ENCODE results near the gene B4GALNT4. TPM values are rescaled to one million over a fixed set of nuclear protein-coding genes. Genes with fewer than 3 reads are reported as not detected.

B4GALNT4 gene
- total and polyA plus RNA-seq, 2 of the 4 experiments (the other 2 are of a cell fraction): 5.2 to 38.6 TPM

DNA sequence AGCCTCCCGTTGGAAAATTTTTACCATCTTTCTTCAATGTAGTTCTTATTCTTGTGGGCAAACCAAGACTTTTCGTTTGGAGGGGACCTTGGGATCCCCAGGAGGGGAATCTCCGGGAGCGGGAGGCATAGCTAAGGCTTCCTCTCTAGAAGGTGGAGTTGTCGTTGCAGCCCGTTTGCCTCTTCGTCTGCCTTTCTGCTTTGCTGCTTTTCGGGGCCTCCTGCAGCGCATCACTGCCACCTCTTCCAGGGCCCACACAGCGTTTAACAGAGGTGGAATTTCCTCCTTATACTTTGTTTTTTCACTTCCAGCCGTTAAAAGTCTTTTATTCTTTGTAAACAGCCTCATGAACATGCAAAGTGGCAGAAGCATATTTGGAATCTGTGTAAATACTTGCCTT is 45.1 kb upstream of the B4GALNT4 start:
- no TSS peak for BruUV-seq (replicated peaks)
- no peaks in the 10 kb centered on the region for H3K9me1 ChIP-seq (ENCODE audit: insufficient read depth, low read length)
- H2AK9ac ChIP-seq (replicated peaks; ENCODE audit: low read depth, low read length, poor library complexity): no peak overlapping the region
- no peak overlapping the region for H3K4ac ChIP-seq (ENCODE audit: low read depth, low read length)
- H3K56ac ChIP-seq (ENCODE audit: extremely low read depth, insufficient read depth, low read length): no peak overlapping the region
- no peak overlapping the region for H2BK5ac ChIP-seq (ENCODE audit: low read depth, low read length, poor library complexity, severe bottlenecking)
- no peak overlapping the region for H2BK15ac ChIP-seq (ENCODE audit: low read depth, low read length)
- H2BK120ac ChIP-seq (ENCODE audit: low read depth, low read length): no peak overlapping the region
- dilution Hi-C loops (cut with HindIII; ENCODE audit: low sequenced_read_pairs, unreplicated experiment): no loop called here
- H3K18ac ChIP-seq (ENCODE audit: low read depth, low read length): no peak overlapping the region; the same call in 1 of the 2 replicates
- H3K9me3 ChIP-seq (ENCODE audit: control insufficient read depth, insufficient read depth, low read length): no peaks in the 10 kb centered on the region
- peaks cover 0 to 7% of the 10 kb centered on the region in 2 experiments; a peak in 1 of 4 replicates for H3K79me1 ChIP-seq (ENCODE audit: low read depth in 1 of 2, low read length in 2 of 2)
- H3K36me3 ChIP-seq (ENCODE audit: control insufficient read depth, insufficient read depth, low read length): peaks cover 3% of the 10 kb centered on the region; the same call in 1 of the 2 replicates
- no peak overlapping the region for H3K9ac ChIP-seq (ENCODE audit: low read depth, low read length)
- H4K91ac ChIP-seq (ENCODE audit: insufficient read depth, low read depth, low read length): 0 out of 2 replicates have a peak overlapping the region, but pooled peaks have one; percentile 14
- H3K27me3 ChIP-seq (ENCODE audit: control insufficient read depth, insufficient read depth, low read length): no peaks in the 10 kb centered on the region
- peak overlapping the region in 1 of 2 experiments; percentile 41; a peak in 2 of 4 replicates for H4K8ac ChIP-seq (ENCODE audit: low read depth in 2 of 2, low read length in 2 of 2)
- H3K14ac ChIP-seq (replicated peaks; ENCODE audit: low read depth, low read length): peak overlapping the region; percentile 42; the same call in 1 of the 2 replicates
- H3K4me3 ChIP-seq (ENCODE audit: insufficient read depth, low read depth, low read length): no peak overlapping the region
- H2AFZ ChIP-seq (replicated peaks; ENCODE audit: low read length, poor library complexity): peak overlapping the region; percentile 19
- H3K4me1 ChIP-seq (ENCODE audit: control insufficient read depth, insufficient read depth, low read length): peaks cover 16% of the 10 kb centered on the region
- CTCF ChIA-PET: interaction anchor here (1.0 kb wide), 1 partner anchor 12 kb away, joined by 3 read pairs; no protein-coding TSS in a partner anchor
- peak overlapping the region; percentile 12; the same call in 1 of the 2 replicates for H3K27ac ChIP-seq (ENCODE audit: insufficient read depth, low read length)
- peak overlapping the region; percentile 40 for H4K5ac ChIP-seq (ENCODE audit: low read depth, low read length)
- in situ Hi-C loops (cut with MboI; ENCODE audit: low sequenced_read_pairs): no loop called here
- DNase-seq: no peak
- H3K23ac ChIP-seq (ENCODE audit: low read depth, low read length): no peak overlapping the region
- POLR2A ChIA-PET (ENCODE audit: unreplicated experiment): no interaction called here
- no peak overlapping the region; the same call in 1 of the 2 replicates for H3K4me2 ChIP-seq (ENCODE audit: low read depth, low read length)
- intact Hi-C loops (cut with micrococcal nuclease): no loop called here
- no peak overlapping the region for H2AK5ac ChIP-seq (ENCODE audit: low read depth, low read length)
- TF ChIP-seq CEBPB (IDR thresholded peaks at IDR 0.05; ENCODE audit: low read depth, low read length) (no peak), MAZ (IDR thresholded peaks at IDR 0.05; ENCODE audit: borderline replicate concordance, low read depth, low read length) (no peak), RFX5 (IDR thresholded peaks at IDR 0.05; ENCODE audit: low read depth, low read length) (no peak), MXI1 (IDR thresholded peaks at IDR 0.05; ENCODE audit: borderline replicate concordance, low read depth, low read length) (no peak)
- TF ChIP-seq, protein P1, sequence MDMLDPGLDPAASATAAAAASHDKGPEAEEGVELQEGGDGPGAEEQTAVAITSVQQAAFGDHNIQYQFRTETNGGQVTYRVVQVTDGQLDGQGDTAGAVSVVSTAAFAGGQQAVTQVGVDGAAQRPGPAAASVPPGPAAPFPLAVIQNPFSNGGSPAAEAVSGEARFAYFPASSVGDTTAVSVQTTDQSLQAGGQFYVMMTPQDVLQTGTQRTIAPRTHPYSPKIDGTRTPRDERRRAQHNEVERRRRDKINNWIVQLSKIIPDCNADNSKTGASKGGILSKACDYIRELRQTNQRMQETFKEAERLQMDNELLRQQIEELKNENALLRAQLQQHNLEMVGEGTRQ (IDR thresholded peaks at IDR 0.05; ENCODE audit: low read depth, low read length): no peak
- TF ChIP-seq, protein P2, sequence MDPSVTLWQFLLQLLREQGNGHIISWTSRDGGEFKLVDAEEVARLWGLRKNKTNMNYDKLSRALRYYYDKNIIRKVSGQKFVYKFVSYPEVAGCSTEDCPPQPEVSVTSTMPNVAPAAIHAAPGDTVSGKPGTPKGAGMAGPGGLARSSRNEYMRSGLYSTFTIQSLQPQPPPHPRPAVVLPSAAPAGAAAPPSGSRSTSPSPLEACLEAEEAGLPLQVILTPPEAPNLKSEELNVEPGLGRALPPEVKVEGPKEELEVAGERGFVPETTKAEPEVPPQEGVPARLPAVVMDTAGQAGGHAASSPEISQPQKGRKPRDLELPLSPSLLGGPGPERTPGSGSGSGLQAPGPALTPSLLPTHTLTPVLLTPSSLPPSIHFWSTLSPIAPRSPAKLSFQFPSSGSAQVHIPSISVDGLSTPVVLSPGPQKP (IDR thresholded peaks at IDR 0.05; ENCODE audit: borderline replicate concordance, low read depth, low read length): no peak
- H4K20me1 ChIP-seq (ENCODE audit: insufficient read depth, low read length): 0 out of 2 replicates have a peak, but pooled peaks cover 7% of the 10 kb centered on the region
- WGBS, 2 experiments (ENCODE audit: extremely low coverage in 2 of 2, insufficient read length in 1 of 2): no CpG with 5 or more reads among the region's 11 CpGs
- H2BK20ac ChIP-seq (ENCODE audit: low read depth, low read length): no peak overlapping the region
- ATAC-seq (ENCODE audit: low read depth): no peak
